Measurements from ENCODE around the gene FGFR3. TPM values are rescaled to one million over a fixed set of nuclear protein-coding genes. Genes with fewer than 3 reads are reported as not detected.

The FGFR3 gene
- total RNA-seq, 1 donor from 2014 or later = 44.3 TPM

DNA sequence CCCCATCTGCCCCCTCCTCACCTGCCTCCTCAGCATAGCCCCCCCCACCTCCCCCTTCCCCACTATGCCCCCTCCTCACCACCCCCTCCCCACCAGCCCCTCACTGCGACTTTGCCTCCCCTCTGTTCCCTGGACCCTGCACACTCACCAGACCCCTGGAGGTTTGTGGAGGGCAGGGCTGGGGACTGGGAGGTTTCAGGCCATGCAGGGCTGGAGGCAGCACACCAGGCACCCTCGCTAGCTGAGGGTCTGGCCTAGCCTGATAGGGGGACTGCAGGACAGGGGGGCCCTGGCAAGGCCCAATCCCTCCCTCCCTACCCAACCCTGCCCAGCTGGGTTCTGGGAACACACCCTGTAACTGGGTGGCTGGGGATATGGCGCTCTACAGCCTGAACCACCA lies 43.7 kb upstream of the FGFR3 start:
- TF ChIP-seq, protein P1, sequence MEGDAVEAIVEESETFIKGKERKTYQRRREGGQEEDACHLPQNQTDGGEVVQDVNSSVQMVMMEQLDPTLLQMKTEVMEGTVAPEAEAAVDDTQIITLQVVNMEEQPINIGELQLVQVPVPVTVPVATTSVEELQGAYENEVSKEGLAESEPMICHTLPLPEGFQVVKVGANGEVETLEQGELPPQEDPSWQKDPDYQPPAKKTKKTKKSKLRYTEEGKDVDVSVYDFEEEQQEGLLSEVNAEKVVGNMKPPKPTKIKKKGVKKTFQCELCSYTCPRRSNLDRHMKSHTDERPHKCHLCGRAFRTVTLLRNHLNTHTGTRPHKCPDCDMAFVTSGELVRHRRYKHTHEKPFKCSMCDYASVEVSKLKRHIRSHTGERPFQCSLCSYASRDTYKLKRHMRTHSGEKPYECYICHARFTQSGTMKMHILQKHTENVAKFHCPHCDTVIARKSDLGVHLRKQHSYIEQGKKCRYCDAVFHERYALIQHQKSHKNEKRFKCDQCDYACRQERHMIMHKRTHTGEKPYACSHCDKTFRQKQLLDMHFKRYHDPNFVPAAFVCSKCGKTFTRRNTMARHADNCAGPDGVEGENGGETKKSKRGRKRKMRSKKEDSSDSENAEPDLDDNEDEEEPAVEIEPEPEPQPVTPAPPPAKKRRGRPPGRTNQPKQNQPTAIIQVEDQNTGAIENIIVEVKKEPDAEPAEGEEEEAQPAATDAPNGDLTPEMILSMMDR (conservative IDR thresholded peaks at IDR 0.05) = no peak
- no peaks in the 10 kb centered on the region for H3K27me3 Mint-ChIP-seq
- H3K27ac Mint-ChIP-seq = no peak overlapping the region
- H3K36me3 Mint-ChIP-seq = peaks cover 4% of the 10 kb centered on the region
- no peaks in the 10 kb centered on the region for H3K4me1 Mint-ChIP-seq (ENCODE audit: unreplicated experiment)
- H3K4me3 Mint-ChIP-seq = no peak overlapping the region
- no peak for DNase-seq (ENCODE audit: extremely low spot score, unreplicated experiment)
- H3K9me3 Mint-ChIP-seq = no peaks in the 10 kb centered on the region

DNA sequence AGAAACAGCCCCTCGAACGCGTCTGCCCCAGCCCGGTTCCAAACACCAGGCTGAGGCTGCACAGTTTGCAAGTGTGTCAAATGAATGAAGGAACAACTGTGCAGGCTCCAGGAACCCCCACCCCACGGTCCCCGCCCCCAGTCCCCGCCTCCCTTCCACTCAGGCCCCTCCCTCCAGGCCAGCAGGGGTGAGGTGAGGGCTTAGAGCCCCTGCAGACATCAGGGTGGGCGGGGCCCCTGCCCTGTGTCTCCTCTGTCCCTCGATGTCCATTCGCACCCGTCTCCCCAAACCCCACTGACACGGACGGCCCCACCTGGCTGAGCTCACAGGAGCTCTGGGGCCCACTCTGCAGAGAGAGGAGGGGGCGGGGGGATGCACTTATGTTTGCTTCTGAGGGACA lies 43.3 kb upstream of the FGFR3 start:
- no peaks in the 10 kb centered on the region for H3K9me3 Mint-ChIP-seq
- H3K27me3 Mint-ChIP-seq = no peaks in the 10 kb centered on the region
- peaks cover 3% of the 10 kb centered on the region for H3K36me3 Mint-ChIP-seq
- H3K27ac Mint-ChIP-seq = no peak overlapping the region
- TF ChIP-seq, protein P1 (conservative IDR thresholded peaks at IDR 0.05) = no peak
- DNase-seq (ENCODE audit: extremely low spot score, unreplicated experiment) = no peak
- no peaks in the 10 kb centered on the region for H3K4me1 Mint-ChIP-seq (ENCODE audit: unreplicated experiment)
- no peak overlapping the region for H3K4me3 Mint-ChIP-seq

DNA sequence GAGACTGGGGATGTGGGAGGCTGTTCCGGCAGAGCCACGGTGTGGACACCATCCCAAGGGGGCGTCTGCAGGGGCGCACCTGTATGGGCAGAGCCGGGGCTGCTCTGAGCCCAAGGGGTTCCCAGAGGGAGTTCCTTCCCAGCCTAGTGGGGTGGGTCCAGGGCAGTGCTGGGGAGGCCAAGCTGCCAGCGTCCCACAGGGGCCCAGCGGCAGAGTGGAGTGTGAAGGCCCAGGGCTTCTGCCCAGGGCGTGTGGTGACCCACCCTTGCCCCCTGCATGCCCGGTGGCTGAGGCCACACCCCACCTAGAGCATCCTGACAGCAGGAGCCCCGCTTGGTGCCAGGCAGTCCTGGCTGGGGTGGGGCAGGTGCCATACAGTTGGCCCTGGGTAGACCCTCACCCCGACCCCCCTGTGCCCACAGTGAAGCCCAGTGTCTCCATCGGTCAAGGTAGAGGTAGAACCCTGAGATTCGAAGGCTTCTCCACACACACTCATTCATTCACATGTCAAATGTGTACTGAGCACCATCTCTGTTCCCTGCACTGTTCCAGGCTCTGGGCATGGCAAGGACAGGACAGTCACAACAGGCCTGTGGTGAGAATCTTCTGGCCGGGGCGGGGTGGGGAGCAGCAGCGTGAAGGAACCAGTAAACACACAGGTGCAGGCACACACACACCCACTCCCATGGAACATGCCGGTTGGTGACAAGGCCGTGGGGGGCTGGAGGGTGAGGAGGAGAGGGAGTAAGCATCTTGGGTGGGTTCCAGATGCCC lies 42.5 kb upstream of the FGFR3 start:
- H3K36me3 Mint-ChIP-seq = no peaks in the 10 kb centered on the region
- TF ChIP-seq, protein P1 (conservative IDR thresholded peaks at IDR 0.05) = no peak
- H3K4me1 Mint-ChIP-seq (ENCODE audit: unreplicated experiment) = no peaks in the 10 kb centered on the region
- no peak for DNase-seq (ENCODE audit: extremely low spot score, unreplicated experiment)
- H3K27me3 Mint-ChIP-seq = no peaks in the 10 kb centered on the region
- no peaks in the 10 kb centered on the region for H3K9me3 Mint-ChIP-seq
- no peak overlapping the region for H3K4me3 Mint-ChIP-seq
- no peak overlapping the region for H3K27ac Mint-ChIP-seq

DNA sequence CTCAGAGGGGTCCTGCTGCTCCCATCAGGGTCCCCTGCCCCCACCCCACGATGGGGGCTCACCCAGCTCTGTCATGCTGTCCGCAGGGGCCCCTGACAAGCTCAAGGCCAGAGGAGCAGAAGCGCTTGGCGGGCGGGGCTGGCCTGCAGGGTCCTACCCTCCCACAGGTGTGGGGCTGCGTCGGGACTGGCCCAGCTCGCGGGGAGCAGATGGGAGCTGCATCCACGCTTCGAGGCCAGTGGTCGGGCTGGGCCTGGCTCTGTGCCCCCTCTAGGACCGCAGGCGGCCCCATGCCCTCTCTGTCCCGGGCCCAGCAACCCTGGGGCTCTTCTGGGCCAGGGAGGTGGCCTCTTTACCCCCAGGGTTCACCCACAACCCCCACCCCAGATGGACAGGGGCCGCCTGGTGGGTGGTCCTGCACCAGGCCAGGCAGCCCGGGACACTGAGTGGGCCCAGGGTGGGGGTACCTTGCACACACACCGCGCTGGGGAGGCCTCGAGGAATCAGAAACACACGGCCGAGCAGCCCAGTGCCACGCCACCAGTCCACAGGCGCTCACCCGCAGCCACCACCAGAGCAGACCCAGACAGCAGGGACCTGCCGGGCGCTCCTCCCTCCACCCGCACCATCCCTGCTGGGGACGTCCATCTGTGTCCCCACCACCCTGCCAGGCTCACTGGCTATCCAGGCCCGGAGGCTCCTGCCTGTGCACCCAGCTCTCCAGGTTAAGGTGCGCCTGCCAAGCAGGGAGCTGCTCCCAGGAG lies 41.8 kb upstream of the FGFR3 start:
- no peak overlapping the region for H3K4me3 Mint-ChIP-seq
- H3K27ac Mint-ChIP-seq = no peak overlapping the region
- DNase-seq (ENCODE audit: extremely low spot score, unreplicated experiment) = no peak
- no peaks in the 10 kb centered on the region for H3K36me3 Mint-ChIP-seq
- no peaks in the 10 kb centered on the region for H3K27me3 Mint-ChIP-seq
- no peaks in the 10 kb centered on the region for H3K9me3 Mint-ChIP-seq
- H3K4me1 Mint-ChIP-seq (ENCODE audit: unreplicated experiment) = no peaks in the 10 kb centered on the region
- TF ChIP-seq, protein P1 (conservative IDR thresholded peaks at IDR 0.05) = no peak

DNA sequence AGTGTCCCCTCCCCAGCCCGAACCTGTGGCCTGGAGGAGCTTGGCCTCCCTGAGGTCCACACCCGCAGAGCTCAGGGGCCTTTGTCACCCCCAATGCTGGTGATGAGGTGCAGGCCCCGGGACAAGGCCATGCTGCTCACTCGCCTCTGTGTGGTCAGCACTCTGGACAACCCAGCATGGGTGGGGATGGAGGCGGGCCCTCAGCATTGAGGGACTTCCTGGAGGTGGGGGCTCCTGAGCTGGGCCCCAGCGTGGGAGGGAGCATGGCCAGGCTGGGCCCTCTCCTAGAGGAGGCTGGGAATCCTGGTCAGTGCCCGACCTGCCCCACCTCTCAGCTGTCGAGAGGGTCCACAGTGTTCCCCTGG lies 41.2 kb upstream of the FGFR3 start:
- Mint-ChIP-seq H3K4me1 (ENCODE audit: unreplicated experiment) (no peaks in the 10 kb centered on the region), H3K9me3 (no peaks in the 10 kb centered on the region), H3K4me3 (no peak overlapping the region), H3K36me3 (no peaks in the 10 kb centered on the region), H3K27ac (no peak overlapping the region), H3K27me3 (no peaks in the 10 kb centered on the region)
- TF ChIP-seq, protein P1 (conservative IDR thresholded peaks at IDR 0.05) = no peak
- DNase-seq (ENCODE audit: extremely low spot score, unreplicated experiment) = no peak
